Activated naive CD8-positive, alpha-beta T cell treated with anti-CD3 and anti-CD28 coated beads for 36 hours (primary cell): ENCODE data around the gene SIN3B. TPM values are rescaled to one million over a fixed set of nuclear protein-coding genes. Genes with fewer than 3 reads are reported as not detected.
"Not testable (repeated sequence)": the region's sequence is repeated elsewhere in the genome, so short reads cannot be mapped to it uniquely, and the experiment has no call there.

Experiments
- DNase-seq: peaks from one replicate; pipeline ENCODE4 v3.0.0; 2021
- H3K27ac Mint-ChIP-seq: one replicate; pipeline ENCODE4 v1.8.0; 2022; ENCODE audit warnings: mild to moderate bottlenecking, moderate library complexity, mixed read lengths
- H3K27me3 Mint-ChIP-seq: one replicate; pipeline ENCODE4 v1.8.0; 2022; ENCODE audit warnings: mild to moderate bottlenecking, mixed read lengths
- H3K36me3 Mint-ChIP-seq: one replicate; pipeline ENCODE4 v1.8.0; 2021; ENCODE audit warnings: mild to moderate bottlenecking, mixed read lengths
- H3K4me1 Mint-ChIP-seq: one replicate; pipeline ENCODE4 v1.8.0; 2021; ENCODE audit warnings: mixed read lengths
- H3K4me3 Mint-ChIP-seq: one replicate; pipeline ENCODE4 v1.8.0; 2022; ENCODE audit warnings: mild to moderate bottlenecking, moderate library complexity, mixed read lengths
- H3K9me3 Mint-ChIP-seq: one replicate; pipeline ENCODE4 v1.8.0; 2022; ENCODE audit warnings: mixed read lengths
- total RNA-seq, 2 experiments: library from RNA; stranded (reverse); gene quantifications; one replicate each; pipeline ENCODE4 v1.2.3, GENCODE V29; 2021

The SIN3B gene
- total RNA-seq, 2 experiments from 2014 or later = 27.4 to 28.6 TPM

- H3K36me3 Mint-ChIP-seq = peaks cover 27% of the 10 kb centered on the region
- no peak overlapping the region for H3K27ac Mint-ChIP-seq
- DNase-seq = no peak
- peaks cover 5% of the 10 kb centered on the region for H3K9me3 Mint-ChIP-seq
- no peak overlapping the region for H3K4me3 Mint-ChIP-seq
- peaks cover 11% of the 10 kb centered on the region for H3K4me1 Mint-ChIP-seq
- no peaks in the 10 kb centered on the region for H3K27me3 Mint-ChIP-seq
Observed at GRCh38 chr19:16871871-16872270, 42.7 kb downstream of the SIN3B start.

- Mint-ChIP-seq H3K9me3 (peaks cover 5% of the 10 kb centered on the region), H3K27ac (no peak overlapping the region), H3K4me1 (peaks cover 11% of the 10 kb centered on the region), H3K36me3 (peaks cover 29% of the 10 kb centered on the region), H3K27me3 (no peaks in the 10 kb centered on the region), H3K4me3 (no peak overlapping the region)
- no peak for DNase-seq
Observed at GRCh38 chr19:16872728-16873127, 43.5 kb downstream of the SIN3B start.

- H3K4me1 Mint-ChIP-seq = peaks cover 11% of the 10 kb centered on the region
- H3K4me3 Mint-ChIP-seq = no peak overlapping the region
- H3K9me3 Mint-ChIP-seq = peaks cover 5% of the 10 kb centered on the region
- no peaks in the 10 kb centered on the region for H3K27me3 Mint-ChIP-seq
- H3K27ac Mint-ChIP-seq = no peak overlapping the region
- peaks cover 29% of the 10 kb centered on the region for H3K36me3 Mint-ChIP-seq
- no peak for DNase-seq
Observed at GRCh38 chr19:16873594-16873993, 44.4 kb downstream of the SIN3B start.

- Mint-ChIP-seq H3K36me3 (peaks cover 34% of the 10 kb centered on the region), H3K4me3 (no peak overlapping the region), H3K4me1 (peaks cover 11% of the 10 kb centered on the region), H3K27me3 (no peaks in the 10 kb centered on the region), H3K9me3 (peaks cover 5% of the 10 kb centered on the region), H3K27ac (peak overlapping the region; percentile 76)
- no peak for DNase-seq
Observed at GRCh38 chr19:16874250-16874977, 45.2 kb downstream of the SIN3B start.

- not testable (repeated sequence) for H3K27me3 Mint-ChIP-seq, H3K9me3 Mint-ChIP-seq, DNase-seq, H3K4me3 Mint-ChIP-seq
- Mint-ChIP-seq H3K4me1 (peaks cover 11% of the 10 kb centered on the region), H3K36me3 (peaks cover 38% of the 10 kb centered on the region), H3K27ac (peak overlapping the region; percentile 76)
Observed at GRCh38 chr19:16874978-16875299, 45.7 kb downstream of the SIN3B start.

- no peak overlapping the region for H3K4me3 Mint-ChIP-seq
- H3K27me3 Mint-ChIP-seq = no peaks in the 10 kb centered on the region
- H3K36me3 Mint-ChIP-seq = peaks cover 47% of the 10 kb centered on the region
- H3K27ac Mint-ChIP-seq = no peak overlapping the region
- peaks cover 5% of the 10 kb centered on the region for H3K9me3 Mint-ChIP-seq
- H3K4me1 Mint-ChIP-seq = peaks cover 11% of the 10 kb centered on the region
- DNase-seq = no peak
Observed at GRCh38 chr19:16875584-16876555, 46.7 kb downstream of the SIN3B start.

- peaks cover 11% of the 10 kb centered on the region for H3K9me3 Mint-ChIP-seq
- no peak for DNase-seq
- peaks cover 43% of the 10 kb centered on the region for H3K36me3 Mint-ChIP-seq
- H3K4me1 Mint-ChIP-seq = peaks cover 11% of the 10 kb centered on the region
- no peak overlapping the region for H3K4me3 Mint-ChIP-seq
- H3K27ac Mint-ChIP-seq = no peak overlapping the region
- no peaks in the 10 kb centered on the region for H3K27me3 Mint-ChIP-seq
Observed at GRCh38 chr19:16876904-16877361, 47.7 kb downstream of the SIN3B start.

- Mint-ChIP-seq H3K27me3 (no peaks in the 10 kb centered on the region), H3K9me3 (peaks cover 18% of the 10 kb centered on the region), H3K4me1 (peaks cover 11% of the 10 kb centered on the region), H3K36me3 (peaks cover 46% of the 10 kb centered on the region), H3K4me3 (no peak overlapping the region), H3K27ac (no peak overlapping the region)
- DNase-seq = no peak
Observed at GRCh38 chr19:16877581-16877980, 48.4 kb downstream of the SIN3B start.

GRCh38 chr19:16878181-16878965 is 49.2 kb downstream of the SIN3B start:
- H3K36me3 Mint-ChIP-seq = peaks cover 47% of the 10 kb centered on the region
- no peak for DNase-seq
- H3K4me3 Mint-ChIP-seq = no peak overlapping the region
- peaks cover 11% of the 10 kb centered on the region for H3K4me1 Mint-ChIP-seq
- no peaks in the 10 kb centered on the region for H3K27me3 Mint-ChIP-seq
- H3K9me3 Mint-ChIP-seq = peaks cover 19% of the 10 kb centered on the region
- no peak overlapping the region for H3K27ac Mint-ChIP-seq

GRCh38 chr19:16880884-16881554 is 51.8 kb downstream of the SIN3B start:
- no peak overlapping the region for H3K4me3 Mint-ChIP-seq
- peaks cover 27% of the 10 kb centered on the region for H3K36me3 Mint-ChIP-seq
- H3K27me3 Mint-ChIP-seq = no peaks in the 10 kb centered on the region
- no peak overlapping the region for H3K27ac Mint-ChIP-seq
- peaks cover 15% of the 10 kb centered on the region for H3K9me3 Mint-ChIP-seq
- DNase-seq = no peak
- H3K4me1 Mint-ChIP-seq = peaks cover under 1% of the 10 kb centered on the region

- H3K27me3 Mint-ChIP-seq = no peaks in the 10 kb centered on the region
- H3K4me3 Mint-ChIP-seq = no peak overlapping the region
- DNase-seq = no peak
- peaks cover 15% of the 10 kb centered on the region for H3K9me3 Mint-ChIP-seq
- peaks cover 24% of the 10 kb centered on the region for H3K36me3 Mint-ChIP-seq
- no peak overlapping the region for H3K27ac Mint-ChIP-seq
- no peaks in the 10 kb centered on the region for H3K4me1 Mint-ChIP-seq
Observed at GRCh38 chr19:16882146-16882545, 52.9 kb downstream of the SIN3B start.

GRCh38 chr19:16883522-16883921 is 54.3 kb downstream of the SIN3B start:
- Mint-ChIP-seq H3K27ac (no peak overlapping the region), H3K27me3 (peaks cover 10% of the 10 kb centered on the region), H3K4me3 (no peak overlapping the region), H3K9me3 (peaks cover 15% of the 10 kb centered on the region), H3K36me3 (peaks cover 22% of the 10 kb centered on the region), H3K4me1 (peaks cover 1% of the 10 kb centered on the region)
- no peak for DNase-seq

GRCh38 chr19:16885166-16885565 is 56.0 kb downstream of the SIN3B start:
- no peak for DNase-seq
- peaks cover 6% of the 10 kb centered on the region for H3K4me1 Mint-ChIP-seq
- H3K27ac Mint-ChIP-seq = no peak overlapping the region
- H3K36me3 Mint-ChIP-seq = peaks cover 11% of the 10 kb centered on the region
- no peak overlapping the region for H3K4me3 Mint-ChIP-seq
- peaks cover 15% of the 10 kb centered on the region for H3K9me3 Mint-ChIP-seq
- H3K27me3 Mint-ChIP-seq = peaks cover 21% of the 10 kb centered on the region

- Mint-ChIP-seq H3K36me3 (peaks cover 4% of the 10 kb centered on the region), H3K4me1 (peaks cover 6% of the 10 kb centered on the region), H3K27ac (no peak overlapping the region), H3K9me3 (peaks cover 10% of the 10 kb centered on the region), H3K27me3 (peaks cover 30% of the 10 kb centered on the region), H3K4me3 (no peak overlapping the region)
- DNase-seq = no peak
Observed at GRCh38 chr19:16886305-16886880, 57.2 kb downstream of the SIN3B start.
